Hindlimb muscle (tissue), 1 donor: ENCODE data around the gene TCF20. TPM values are rescaled to one million over a fixed set of nuclear protein-coding genes. Genes with fewer than 3 reads are reported as not detected.

Source experiments
- DNase-seq: peaks from one replicate; pipeline ENCODE4 v3.0.0-alpha.2; 2013
- polyA plus RNA-seq: library from polyadenylated mRNA; unstranded; fragments of 120-200 nt; gene quantifications from one replicate; pipeline ENCODE4 v1.2.1, GENCODE V29; 2013; ENCODE audit not compliant: insufficient read length

TCF20 gene
- polyA plus RNA-seq, 1 donor = 10.3 TPM

- no peak for DNase-seq
Measured at GRCh38 chr22:42258126-42258525, 12.3 kb downstream of the TCF20 start.

GRCh38 chr22:42257386-42257785, 13.1 kb downstream of the TCF20 start:
- DNase-seq = no peak

- DNase-seq = no peak
Measured at GRCh38 chr22:42256930-42257329, 13.5 kb downstream of the TCF20 start.

- DNase-seq = no peak
Measured at GRCh38 chr22:42256220-42256619, 14.2 kb downstream of the TCF20 start.

GRCh38 chr22:42249831-42250230, 20.6 kb downstream of the TCF20 start:
- DNase-seq = no peak

GRCh38 chr22:42248995-42249394, 21.5 kb downstream of the TCF20 start:
- no peak for DNase-seq

GRCh38 chr22:42247596-42247995, 22.9 kb downstream of the TCF20 start:
- DNase-seq = no peak

- no peak for DNase-seq
Measured at GRCh38 chr22:42243802-42244060, 26.7 kb downstream of the TCF20 start.

GRCh38 chr22:42236848-42237247, 33.6 kb downstream of the TCF20 start:
- DNase-seq = no peak

GRCh38 chr22:42236268-42236667, 34.2 kb downstream of the TCF20 start:
- DNase-seq = no peak

- DNase-seq = no peak
Measured at GRCh38 chr22:42233879-42234278, 36.6 kb downstream of the TCF20 start.

- DNase-seq = no peak
Measured at GRCh38 chr22:42231929-42232328, 38.5 kb downstream of the TCF20 start.

- peak; percentile 72 for DNase-seq
Measured at GRCh38 chr22:42229455-42230149, 40.9 kb downstream of the TCF20 start.

- peak; percentile 46 for DNase-seq
Measured at GRCh38 chr22:42228483-42228882, 42.0 kb downstream of the TCF20 start.

- DNase-seq = no peak
Measured at GRCh38 chr22:42227435-42227834, 43.0 kb downstream of the TCF20 start.

GRCh38 chr22:42225841-42226240, 44.6 kb downstream of the TCF20 start:
- no peak for DNase-seq

GRCh38 chr22:42222140-42222539, 48.3 kb downstream of the TCF20 start:
- DNase-seq = no peak

Other genes with a start within 250 kb of the TCF20 start
- 19.9 TPM for gene NAGA, start 199.8 kb downstream of the TCF20 start, polyA plus RNA-seq
- gene PHETA2, start 196.4 kb downstream of the TCF20 start, polyA plus RNA-seq = 17.9 TPM
- gene SMDT1, start 191.0 kb downstream of the TCF20 start, polyA plus RNA-seq = 75.1 TPM
- gene NDUFA6, start 179.9 kb downstream of the TCF20 start, polyA plus RNA-seq = 75.3 TPM
- 1.4 TPM for gene CYP2D6, start 139.8 kb downstream of the TCF20 start, polyA plus RNA-seq
- 0.89 TPM for gene NFAM1, start 161.8 kb upstream of the TCF20 start, polyA plus RNA-seq
- gene RRP7A, start 249.1 kb upstream of the TCF20 start, polyA plus RNA-seq = 30.7 TPM